ENCODE results near the gene KRTAP10-10.
"Not testable (repeated sequence)": the region's sequence is repeated elsewhere in the genome, so short reads cannot be mapped to it uniquely, and the experiment has no call there.

KRTAP10-10 gene

GRCh38 chr21:44593598-44594405, 43.4 kb upstream of the KRTAP10-10 start:
- TF ChIP-seq, protein P1, sequence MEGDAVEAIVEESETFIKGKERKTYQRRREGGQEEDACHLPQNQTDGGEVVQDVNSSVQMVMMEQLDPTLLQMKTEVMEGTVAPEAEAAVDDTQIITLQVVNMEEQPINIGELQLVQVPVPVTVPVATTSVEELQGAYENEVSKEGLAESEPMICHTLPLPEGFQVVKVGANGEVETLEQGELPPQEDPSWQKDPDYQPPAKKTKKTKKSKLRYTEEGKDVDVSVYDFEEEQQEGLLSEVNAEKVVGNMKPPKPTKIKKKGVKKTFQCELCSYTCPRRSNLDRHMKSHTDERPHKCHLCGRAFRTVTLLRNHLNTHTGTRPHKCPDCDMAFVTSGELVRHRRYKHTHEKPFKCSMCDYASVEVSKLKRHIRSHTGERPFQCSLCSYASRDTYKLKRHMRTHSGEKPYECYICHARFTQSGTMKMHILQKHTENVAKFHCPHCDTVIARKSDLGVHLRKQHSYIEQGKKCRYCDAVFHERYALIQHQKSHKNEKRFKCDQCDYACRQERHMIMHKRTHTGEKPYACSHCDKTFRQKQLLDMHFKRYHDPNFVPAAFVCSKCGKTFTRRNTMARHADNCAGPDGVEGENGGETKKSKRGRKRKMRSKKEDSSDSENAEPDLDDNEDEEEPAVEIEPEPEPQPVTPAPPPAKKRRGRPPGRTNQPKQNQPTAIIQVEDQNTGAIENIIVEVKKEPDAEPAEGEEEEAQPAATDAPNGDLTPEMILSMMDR (IDR thresholded peaks at IDR 0.05; ENCODE audit: control insufficient read depth, extremely low read depth, insufficient read depth), result no peak
- DNase-seq (ENCODE audit: low read depth), result no peak
- no peak overlapping the region for H3K4me3 ChIP-seq (ENCODE audit: low read depth, low read length)

DNA sequence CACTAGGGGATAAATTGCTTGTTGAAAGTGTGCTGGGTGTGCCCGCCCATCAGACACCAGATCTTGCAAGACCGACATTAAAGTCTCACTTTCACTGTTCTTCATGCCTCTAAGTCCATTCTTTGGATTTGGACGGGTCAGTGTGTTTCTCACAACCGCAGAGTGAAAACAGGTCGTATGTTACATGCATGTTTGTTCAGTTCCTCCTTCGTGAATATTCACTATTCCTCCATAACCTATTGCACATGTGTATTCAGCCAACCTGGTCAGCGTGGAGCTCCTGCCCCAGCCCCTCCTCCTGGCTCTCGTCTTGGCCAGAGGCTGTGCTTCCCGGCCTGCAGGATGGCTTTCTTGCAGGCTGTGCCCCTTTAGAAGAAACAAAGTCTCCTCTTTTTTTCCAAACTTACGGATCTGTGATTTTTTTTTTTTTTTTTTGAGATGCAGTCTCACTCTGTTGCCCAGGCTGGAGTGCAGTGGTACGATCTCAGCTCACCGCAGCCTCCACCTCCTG, 42.7 kb upstream of the KRTAP10-10 start:
- DNase-seq (ENCODE audit: low read depth), result no peak
- H3K4me3 ChIP-seq (ENCODE audit: low read depth, low read length), result no peak overlapping the region
- TF ChIP-seq, protein P1 (IDR thresholded peaks at IDR 0.05; ENCODE audit: control insufficient read depth, extremely low read depth, insufficient read depth), result no peak

DNA sequence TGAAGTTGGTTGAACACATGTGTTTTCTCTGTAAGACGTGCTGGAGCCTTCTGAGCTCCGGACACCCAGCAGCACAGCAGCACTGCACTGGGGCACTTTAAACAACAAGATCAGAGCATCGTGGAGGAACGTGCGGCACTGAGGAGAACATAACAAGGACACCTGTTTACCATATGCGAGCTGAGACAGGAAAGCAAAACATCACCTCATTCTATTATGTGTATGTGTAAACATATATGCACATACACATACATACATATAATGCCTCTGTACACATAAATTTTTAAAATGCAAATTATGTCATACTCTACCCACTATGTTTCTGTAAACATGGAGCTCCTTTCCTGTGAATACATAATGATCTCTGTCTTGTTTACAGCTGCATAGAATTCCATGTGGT, 41.6 kb upstream of the KRTAP10-10 start:
- TF ChIP-seq, protein P1 (IDR thresholded peaks at IDR 0.05; ENCODE audit: control insufficient read depth, extremely low read depth, insufficient read depth), result no peak
- no peak for DNase-seq (ENCODE audit: low read depth)
- H3K4me3 ChIP-seq (ENCODE audit: low read depth, low read length), result no peak overlapping the region

GRCh38 chr21:44596068-44596725, 41.0 kb upstream of the KRTAP10-10 start:
- TF ChIP-seq, protein P1 (IDR thresholded peaks at IDR 0.05; ENCODE audit: control insufficient read depth, extremely low read depth, insufficient read depth), result no peak
- DNase-seq (ENCODE audit: low read depth), result no peak
- H3K4me3 ChIP-seq (ENCODE audit: low read depth, low read length), result no peak overlapping the region

- H3K4me3 ChIP-seq (ENCODE audit: low read depth, low read length), result no peak overlapping the region
- no peak for DNase-seq (ENCODE audit: low read depth)
- TF ChIP-seq, protein P1 (IDR thresholded peaks at IDR 0.05; ENCODE audit: control insufficient read depth, extremely low read depth, insufficient read depth), result no peak
Observed at GRCh38 chr21:44598061-44598460, 39.1 kb upstream of the KRTAP10-10 start.

- DNase-seq (ENCODE audit: low read depth), result no peak
- TF ChIP-seq, protein P1 (IDR thresholded peaks at IDR 0.05; ENCODE audit: control insufficient read depth, extremely low read depth, insufficient read depth), result no peak
Observed at GRCh38 chr21:44599264-44600029, 37.7 kb upstream of the KRTAP10-10 start.

DNA sequence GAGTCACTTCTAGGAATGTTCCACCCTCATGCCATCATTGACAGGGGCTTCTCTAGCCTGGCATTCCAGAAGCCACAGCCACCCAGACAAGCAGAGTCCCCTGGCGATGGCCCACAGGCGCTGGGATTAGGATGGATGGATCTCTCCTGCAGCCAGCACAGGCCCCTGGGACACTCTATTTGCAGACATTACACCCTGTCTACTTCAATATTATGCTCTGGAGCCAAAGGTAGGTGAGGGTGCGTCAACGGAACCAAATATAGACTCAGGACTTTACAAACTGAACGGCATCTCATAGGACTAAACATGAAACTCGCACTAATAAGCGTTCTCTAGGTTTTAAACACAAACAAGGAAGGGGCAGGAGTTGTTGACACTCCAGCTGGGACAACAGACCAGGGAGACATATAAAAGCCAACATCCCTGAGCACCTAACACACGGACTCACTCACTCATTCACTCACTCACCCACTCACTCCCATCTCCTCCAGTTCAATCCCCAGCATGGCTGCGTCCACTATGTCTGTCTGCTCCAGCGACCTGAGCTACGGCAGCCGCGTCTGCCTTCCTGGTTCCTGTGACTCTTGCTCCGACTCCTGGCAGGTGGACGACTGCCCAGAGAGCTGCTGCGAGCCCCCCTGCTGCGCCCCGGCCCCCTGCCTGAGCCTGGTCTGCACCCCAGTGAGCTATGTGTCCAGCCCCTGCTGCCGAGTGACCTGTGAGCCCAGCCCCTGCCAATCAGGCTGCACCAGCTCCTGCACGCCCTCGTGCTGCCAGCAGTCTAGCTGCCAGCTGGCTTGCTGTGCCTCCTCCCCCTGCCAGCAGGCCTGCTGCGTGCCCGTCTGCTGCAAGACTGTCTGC, 36.8 kb upstream of the KRTAP10-10 start, which contains the start of gene KRTAP10-7:
TSS of gene KRTAP10-7 (plus strand) at position 480 of the 861 bp plus-strand sequence. CDS start at position 505, 25 bp downstream.
- DNase-seq (ENCODE audit: low read depth); H3K4me3 ChIP-seq (ENCODE audit: low read depth, low read length): not testable (repeated sequence)

More at GRCh38 chr21:44599264-44600029, 37.7 kb upstream of the KRTAP10-10 start:
- no peak overlapping the region for H3K4me3 ChIP-seq (ENCODE audit: low read depth, low read length)

Measured in LNCaP clone FGC (cell line).